GM19035 (cell line): Measurements from ENCODE around the gene HIC1.

ENCODE experiments used
- ATAC-seq: cut with Tn5 transposase; IDR thresholded peaks from one replicate; pipeline ENCODE4 v1.9.1; 2021; ENCODE audit not compliant: unreplicated experiment

HIC1 gene

DNA sequence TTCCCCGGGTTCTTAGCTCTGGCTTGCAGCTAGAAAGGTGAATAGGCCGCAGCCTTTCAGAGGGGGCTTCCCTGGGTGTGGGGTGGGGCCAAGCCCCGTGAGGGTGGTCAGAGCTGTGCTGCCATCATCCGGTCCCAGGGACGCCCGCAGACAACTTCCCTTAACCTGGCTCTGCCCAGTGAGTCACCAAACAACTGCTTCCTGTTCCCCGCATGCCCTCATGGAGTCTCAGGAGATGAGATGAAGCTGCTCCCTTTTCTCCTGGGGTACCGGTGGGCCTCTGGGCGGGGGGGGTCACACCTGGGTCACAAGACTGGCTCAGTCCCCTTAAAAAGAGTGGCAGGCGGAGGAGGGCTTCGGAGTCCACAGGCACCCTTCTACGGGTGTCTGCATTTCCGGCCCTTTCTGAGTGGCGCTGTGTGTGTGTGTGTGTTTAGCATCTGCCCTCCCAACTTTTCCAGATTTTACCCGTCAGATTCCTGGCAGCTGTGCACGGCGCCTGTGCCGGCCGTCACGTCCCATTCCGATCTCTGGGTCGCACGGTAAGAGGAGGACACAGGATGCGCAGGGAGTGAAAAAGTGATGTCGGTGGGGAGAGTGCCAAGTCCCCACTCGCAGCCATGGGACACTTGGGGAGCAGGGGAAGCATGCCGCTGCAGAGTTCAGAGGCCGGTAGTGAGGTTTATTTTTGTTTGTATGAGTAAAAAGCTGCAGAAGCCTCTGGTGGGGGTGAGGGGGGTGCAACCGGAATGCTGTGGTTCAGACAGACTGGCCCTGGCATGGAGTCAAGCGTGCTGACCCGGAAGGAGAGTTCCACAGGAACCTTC lies 16.8 kb downstream of the HIC1 start:
- ATAC-seq = no peak

- no peak for ATAC-seq
These were observed 20.0 kb downstream of the HIC1 start for GRCh38 chr17:2074919-2075318.

GRCh38 chr17:2075336-2076086 lies 20.6 kb downstream of the HIC1 start:
- no peak for ATAC-seq

DNA sequence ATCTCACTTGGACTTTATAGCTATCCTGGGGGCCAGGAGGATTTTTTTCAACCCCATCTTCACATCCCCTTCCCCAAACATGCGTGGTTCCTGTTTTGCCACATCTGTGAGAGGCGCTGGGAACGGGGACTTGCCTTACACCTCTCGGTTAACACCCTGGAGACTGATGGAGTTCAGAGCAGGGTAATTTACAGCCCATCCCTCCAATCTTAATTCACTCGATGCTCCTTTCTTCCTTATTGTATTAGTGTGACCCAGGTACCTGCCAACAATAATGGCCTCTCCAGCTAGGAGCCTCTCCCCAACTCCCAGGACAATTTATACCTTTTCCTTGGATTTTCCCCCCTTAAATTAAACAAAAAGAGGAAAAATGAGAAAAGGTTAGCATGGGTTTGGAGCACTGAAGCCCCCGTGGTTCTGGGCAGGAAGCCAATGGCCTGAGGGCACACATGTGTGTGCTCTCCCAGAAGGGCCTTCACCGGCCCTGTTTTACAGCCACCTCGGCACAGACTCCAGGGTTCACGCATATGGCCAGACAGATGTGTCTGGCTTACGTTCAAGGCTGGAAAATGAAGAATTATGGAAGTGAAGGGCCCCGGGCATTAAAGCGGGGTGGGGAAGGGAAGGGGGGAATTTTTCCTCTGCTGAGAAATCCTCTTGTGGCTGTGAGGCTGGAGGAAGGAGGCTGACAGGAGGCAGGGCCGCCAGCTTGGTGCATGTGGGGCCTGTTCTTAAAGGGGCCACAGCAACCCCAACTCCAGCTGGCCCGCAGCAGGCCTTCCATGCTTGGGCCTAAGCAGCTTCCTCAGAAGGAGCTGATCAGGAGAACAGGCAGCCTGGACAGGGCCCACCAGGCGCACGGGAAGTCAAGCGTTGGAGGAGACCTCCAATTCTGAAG lies 21.4 kb downstream of the HIC1 start:
- no peak for ATAC-seq

DNA sequence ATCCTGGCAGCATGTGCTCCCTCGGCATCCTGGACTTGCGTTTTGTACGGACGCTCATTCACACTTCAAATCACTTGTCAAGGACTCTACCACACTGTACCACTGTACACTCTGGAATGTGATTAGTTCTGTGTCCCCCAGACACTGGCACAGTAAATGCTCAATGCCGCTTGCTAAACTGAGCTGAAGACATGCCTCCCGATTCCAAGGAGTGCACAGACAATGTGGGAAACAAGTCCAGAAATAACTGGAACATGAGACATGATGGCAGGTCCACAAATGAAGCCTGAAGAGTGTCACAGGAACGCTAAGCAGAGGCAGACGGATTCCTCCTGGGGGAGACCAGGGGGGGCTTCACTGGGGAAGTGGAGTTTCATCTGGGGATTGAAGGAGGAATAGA lies 22.1 kb downstream of the HIC1 start:
- ATAC-seq = no peak

DNA sequence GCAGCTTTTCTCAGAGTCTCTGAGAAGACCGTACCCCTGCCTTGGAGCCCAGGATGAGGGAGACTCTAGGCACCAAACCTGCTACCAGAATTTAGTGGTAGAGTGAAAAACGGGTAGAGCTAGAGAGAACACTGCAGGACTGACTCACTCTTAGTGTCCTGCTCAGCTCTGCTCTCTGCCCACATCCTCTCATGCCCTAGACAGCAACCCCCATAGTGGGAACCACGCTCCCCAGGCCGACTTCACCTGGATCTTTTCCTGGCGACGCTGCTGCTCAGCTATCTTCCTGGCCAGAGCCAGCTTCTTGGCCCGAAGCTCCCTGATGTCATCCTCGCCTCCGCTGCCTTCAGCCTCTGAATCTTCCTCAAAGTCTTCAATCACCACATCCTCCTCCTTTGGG lies 26.7 kb downstream of the HIC1 start:
- no peak for ATAC-seq

DNA sequence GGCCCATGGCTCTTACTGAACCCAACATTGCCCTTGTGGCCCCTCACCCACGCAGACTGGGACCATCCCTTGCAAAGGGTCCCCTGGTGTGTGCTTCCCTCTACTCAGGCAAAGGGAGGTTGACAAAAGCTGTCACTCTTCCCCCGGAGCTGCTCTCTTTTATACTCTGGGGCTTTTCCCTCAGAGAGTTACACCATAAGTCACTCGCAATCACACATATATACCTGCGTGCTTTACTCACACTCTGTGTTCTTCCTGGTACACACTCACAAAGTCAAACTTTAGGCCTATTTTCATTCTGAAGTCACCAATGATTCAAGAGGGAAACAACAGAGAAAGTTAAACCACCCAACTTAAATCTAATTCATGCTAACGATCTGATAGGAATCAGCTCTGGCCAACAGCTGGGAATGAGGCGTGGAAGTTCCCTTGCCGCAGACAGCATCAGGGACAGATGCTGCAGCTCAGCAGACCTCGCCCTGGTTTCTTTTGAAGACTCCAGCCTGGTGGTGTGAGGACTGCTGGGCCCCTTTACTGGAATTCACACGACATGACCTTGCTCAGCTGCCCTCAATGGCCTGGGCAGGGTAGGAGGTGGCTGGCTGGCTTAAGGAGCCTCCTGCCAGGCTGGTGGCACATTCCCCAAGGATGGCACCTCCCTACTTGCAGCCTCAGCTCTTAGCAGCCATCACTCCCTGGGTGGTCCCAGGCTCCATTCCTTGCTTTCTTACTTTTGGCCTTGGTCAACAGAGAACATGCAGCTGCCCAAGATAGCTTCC lies 27.3 kb downstream of the HIC1 start:
- no peak for ATAC-seq

DNA sequence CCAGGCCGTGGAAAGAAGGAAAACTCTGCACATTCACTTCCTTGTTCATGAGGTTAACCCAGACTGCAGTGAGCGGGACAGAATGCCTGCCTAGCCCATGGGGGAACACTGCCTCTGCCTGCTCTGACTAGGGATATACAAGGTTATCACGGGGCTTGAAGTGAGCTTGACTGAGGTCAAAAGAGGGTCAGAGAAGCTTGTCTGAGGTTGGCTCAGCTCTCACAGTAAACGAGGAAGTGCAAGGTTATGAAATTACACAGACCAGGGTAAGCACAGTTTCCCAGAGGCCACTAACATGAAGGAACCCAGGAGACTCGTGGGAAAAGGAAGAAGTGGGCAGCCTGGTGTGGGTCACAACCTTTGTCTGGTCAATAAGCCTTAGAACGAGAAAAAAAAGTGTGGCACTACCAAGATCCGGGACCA lies 28.7 kb downstream of the HIC1 start:
- no peak for ATAC-seq

DNA sequence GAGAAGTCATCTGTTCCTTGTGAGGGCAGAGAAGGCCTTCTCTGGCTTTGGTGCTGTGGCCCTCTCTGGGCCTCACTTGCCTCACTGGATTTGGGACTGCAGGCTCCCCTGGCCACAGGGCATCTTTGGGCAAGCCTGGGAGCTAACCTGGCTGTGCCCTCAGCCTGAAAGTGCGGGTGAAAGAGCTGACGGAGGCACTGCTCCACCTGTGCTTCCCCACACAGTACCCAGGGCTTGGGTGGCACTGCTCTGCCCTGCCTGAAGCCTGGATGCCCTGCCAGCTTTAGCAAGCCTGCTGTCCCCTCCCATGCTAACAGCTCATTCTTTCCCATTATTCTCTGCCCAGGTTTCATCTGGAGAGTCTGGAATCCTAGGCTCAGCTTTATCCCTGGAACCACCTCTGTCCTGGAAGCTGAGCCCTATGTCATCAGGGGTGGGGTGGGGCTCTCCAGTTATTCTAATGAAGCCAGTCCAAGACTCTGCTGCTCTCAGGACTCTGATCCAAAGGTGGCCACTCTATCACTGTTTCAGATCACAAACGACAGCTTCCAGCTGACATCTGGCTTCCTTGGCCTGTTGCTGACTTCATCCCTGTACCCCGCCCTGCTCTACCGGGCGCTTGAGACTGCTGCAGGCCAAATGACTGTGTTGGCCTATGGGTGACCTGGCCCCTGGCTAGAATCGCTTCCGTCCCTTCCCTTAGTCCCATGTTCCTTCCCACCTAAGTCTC lies 29.3 kb downstream of the HIC1 start:
- no peak for ATAC-seq

DNA sequence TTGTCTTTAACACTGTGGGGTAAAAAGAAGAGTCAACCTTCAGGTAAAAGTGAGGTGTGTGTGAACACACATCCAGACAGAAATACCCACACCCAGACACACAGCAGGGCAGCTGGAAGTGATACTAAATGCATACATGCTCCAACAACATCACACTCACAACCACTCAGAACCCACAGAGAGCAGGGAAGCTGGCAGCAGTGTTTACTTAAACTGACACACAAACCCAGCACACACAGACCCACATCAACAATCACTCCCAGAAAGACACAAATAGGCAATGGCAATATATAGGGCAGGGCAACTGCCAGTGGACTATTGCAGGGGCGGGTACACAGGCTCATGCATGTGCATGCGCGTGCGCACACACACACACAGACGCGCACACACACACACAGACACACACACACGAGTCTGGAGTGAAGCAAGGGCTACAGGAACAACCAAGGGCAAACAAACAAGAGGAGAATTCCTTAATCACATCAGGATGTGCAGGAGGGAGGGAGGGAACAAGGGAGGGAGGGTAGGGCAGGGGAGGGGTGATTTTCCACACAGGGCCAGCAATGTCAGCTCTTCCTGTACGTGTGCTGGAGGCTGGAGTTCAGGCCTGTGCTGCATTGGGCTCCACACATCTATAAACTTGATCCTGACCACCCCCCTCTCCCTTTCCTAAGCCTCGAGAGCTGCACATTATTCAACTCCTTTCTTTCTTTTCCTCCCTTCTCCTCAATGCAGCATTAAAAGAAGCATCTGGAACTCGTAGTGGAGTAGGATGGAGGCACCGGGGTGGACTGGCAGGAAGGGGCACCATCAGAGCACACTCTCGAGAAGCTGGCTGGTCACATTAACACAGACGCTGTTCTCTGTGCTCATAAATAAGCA lies 30.1 kb downstream of the HIC1 start:
- no peak for ATAC-seq

- ATAC-seq = no peak
These were observed 30.7 kb downstream of the HIC1 start for GRCh38 chr17:2085648-2085949.

DNA sequence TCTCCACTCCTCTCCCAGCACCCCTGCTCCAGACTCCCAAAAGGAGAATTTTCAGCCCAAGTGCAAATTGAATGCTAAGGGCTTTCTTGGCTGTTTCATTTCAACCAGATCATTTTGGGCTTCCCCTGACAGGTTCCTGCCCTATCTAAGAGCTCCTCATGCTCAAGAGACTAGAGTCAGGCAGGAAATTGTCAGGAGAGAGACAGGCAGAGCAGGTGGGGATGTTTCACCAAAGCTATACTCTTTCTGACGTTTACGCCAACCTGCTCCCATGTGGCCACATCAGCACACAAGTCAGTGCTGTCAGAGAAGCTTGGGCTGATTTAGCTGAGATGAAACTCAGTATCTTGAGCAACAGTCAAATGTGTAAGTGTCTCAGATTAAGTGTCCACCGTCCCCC lies 31.4 kb downstream of the HIC1 start:
- no peak for ATAC-seq

- peak; percentile 26 for ATAC-seq
These were observed 32.8 kb downstream of the HIC1 start for GRCh38 chr17:2087597-2088211.

- peak; percentile 38 for ATAC-seq
These were observed 34.1 kb downstream of the HIC1 start for GRCh38 chr17:2089021-2089422.

DNA sequence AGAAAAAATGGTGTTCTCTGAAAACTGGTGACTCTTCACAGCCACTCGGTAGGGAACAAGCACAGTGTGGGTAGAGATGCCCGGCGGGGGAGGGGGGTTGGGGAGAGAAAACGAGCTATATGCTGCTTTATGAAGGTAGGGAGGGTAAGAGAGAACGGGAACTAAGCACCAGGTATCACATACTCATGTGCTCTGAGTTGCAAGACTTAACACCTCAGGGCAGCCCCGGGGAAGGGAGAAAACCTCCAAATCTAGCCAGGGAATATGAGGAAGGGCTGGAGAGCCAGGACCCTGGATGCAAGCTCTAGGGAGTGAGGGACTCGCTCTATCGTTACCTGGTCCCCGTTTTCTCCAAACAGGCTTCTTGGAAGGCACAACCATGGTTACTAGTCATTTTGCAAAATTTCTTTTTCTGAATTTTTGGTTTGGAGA lies 35.3 kb downstream of the HIC1 start:
- ATAC-seq = no peak

GRCh38 chr17:2090804-2091534 lies 36.1 kb downstream of the HIC1 start:
- no peak for ATAC-seq

DNA sequence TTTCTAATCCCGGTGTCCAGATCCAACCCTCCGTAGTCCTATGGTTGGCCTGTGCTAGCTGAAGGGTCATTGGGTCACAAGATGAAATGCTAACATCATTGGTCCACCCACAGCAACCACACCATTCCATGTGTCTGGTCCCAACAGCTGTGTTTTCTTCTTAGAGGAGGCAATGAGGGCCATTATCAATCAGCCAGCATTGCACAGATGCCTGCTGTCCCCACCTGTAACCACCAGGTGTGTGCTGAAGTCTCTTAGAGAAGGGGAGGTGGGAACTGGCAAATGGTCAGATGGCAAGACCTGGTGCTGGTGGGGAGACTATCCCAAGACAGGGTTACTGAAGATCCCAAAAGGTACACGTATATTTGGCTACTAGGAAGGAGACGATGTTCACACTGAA lies 37.4 kb downstream of the HIC1 start:
- ATAC-seq = no peak

DNA sequence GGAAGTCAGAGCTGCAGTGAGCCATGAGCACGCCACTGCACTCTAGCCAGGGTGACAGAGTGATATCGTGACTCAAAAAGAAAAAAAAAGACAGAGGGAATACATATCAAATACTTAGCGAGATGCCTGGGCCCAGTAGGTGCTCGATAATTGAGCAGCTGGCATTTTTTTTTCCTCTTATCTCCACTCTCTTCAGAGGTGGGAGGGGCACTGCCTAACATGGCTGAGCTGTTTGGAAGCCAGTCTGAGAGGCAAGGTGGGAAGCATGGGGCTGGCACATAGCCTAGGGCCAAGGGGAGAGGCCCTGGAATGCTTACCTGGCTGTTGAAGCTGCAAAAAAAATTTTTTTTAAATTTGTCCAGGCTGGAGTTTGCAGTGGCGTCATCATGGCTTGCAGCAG lies 38.4 kb downstream of the HIC1 start:
- no peak for ATAC-seq
